ENCODE data around the gene ASTN2. TPM values are rescaled to one million over a fixed set of nuclear protein-coding genes. Genes with fewer than 3 reads are reported as not detected.

The ASTN2 gene
- total RNA-seq, 2 donors from 2014 or later, result 16.8 to 31.3 TPM

- DNase-seq (no peak), ATAC-seq (no peak)
- intact Hi-C loops (cut with DNase I), result no loop called here
Observed at GRCh38 chr9:117145081-117145480, 269.8 kb downstream of the ASTN2 start.

GRCh38 chr9:117138231-117138630 is 276.6 kb downstream of the ASTN2 start:
- ATAC-seq, result no peak
- intact Hi-C loops (cut with DNase I), result no loop called here
- DNase-seq, result no peak

GRCh38 chr9:117136461-117136860 is 278.4 kb downstream of the ASTN2 start:
- DNase-seq, result no peak
- ATAC-seq, result no peak
- intact Hi-C loops (cut with DNase I), result no loop called here

- DNase-seq (no peak), ATAC-seq (no peak)
- intact Hi-C loops (cut with DNase I), result no loop called here
Observed at GRCh38 chr9:117135501-117136098, 279.3 kb downstream of the ASTN2 start.

- intact Hi-C loops (cut with DNase I), result no loop called here
- no peak for ATAC-seq
- no peak for DNase-seq
Observed at GRCh38 chr9:117134826-117135500, 279.9 kb downstream of the ASTN2 start.

- no peak for DNase-seq
- no peak for ATAC-seq
- intact Hi-C loops (cut with DNase I), result no loop called here
Observed at GRCh38 chr9:117126871-117127270, 288.0 kb downstream of the ASTN2 start.

GRCh38 chr9:117125531-117125930 is 289.3 kb downstream of the ASTN2 start:
- intact Hi-C loops (cut with DNase I), result no loop called here
- DNase-seq (no peak), ATAC-seq (no peak)

- intact Hi-C loops (cut with DNase I), result no loop called here
- ATAC-seq (no peak), DNase-seq (no peak)
Observed at GRCh38 chr9:117123729-117124128, 291.1 kb downstream of the ASTN2 start.

- ATAC-seq, result no peak
- intact Hi-C loops (cut with DNase I), result no loop called here
Observed at GRCh38 chr9:117122953-117123352, 291.9 kb downstream of the ASTN2 start.

GRCh38 chr9:117122102-117122501 is 292.8 kb downstream of the ASTN2 start:
- DNase-seq (no peak), ATAC-seq (no peak)
- intact Hi-C loops (cut with DNase I), result no loop called here

More at GRCh38 chr9:117122953-117123352, 291.9 kb downstream of the ASTN2 start:
- no peak for DNase-seq

- ATAC-seq, result no peak
- no peak for DNase-seq
- intact Hi-C loops (cut with DNase I), result no loop called here
Observed at GRCh38 chr9:117121316-117121715, 293.5 kb downstream of the ASTN2 start.

- no peak for DNase-seq
- intact Hi-C loops (cut with DNase I), result no loop called here
- no peak for ATAC-seq
Observed at GRCh38 chr9:117120061-117120460, 294.8 kb downstream of the ASTN2 start.

- no peak for ATAC-seq
Observed at GRCh38 chr9:117116084-117116483, 298.8 kb downstream of the ASTN2 start.

GRCh38 chr9:117114768-117115167 is 300.1 kb downstream of the ASTN2 start:
- intact Hi-C loops (cut with DNase I), result no loop called here
- no peak for ATAC-seq

More at GRCh38 chr9:117116084-117116483, 298.8 kb downstream of the ASTN2 start:
- DNase-seq, result no peak
- intact Hi-C loops (cut with DNase I), result no loop called here

GRCh38 chr9:117104716-117105495 is 310.0 kb downstream of the ASTN2 start:
- intact Hi-C loops (cut with DNase I), result no loop called here
- no peak for DNase-seq
- ATAC-seq, result no peak

More at GRCh38 chr9:117114768-117115167, 300.1 kb downstream of the ASTN2 start:
- DNase-seq, result no peak

GRCh38 chr9:117104206-117104605 is 310.7 kb downstream of the ASTN2 start:
- ATAC-seq (no peak), DNase-seq (no peak)
- intact Hi-C loops (cut with DNase I), result no loop called here

- DNase-seq (no peak), ATAC-seq (no peak)
Observed at GRCh38 chr9:117103438-117104110, 311.3 kb downstream of the ASTN2 start.

GRCh38 chr9:117101008-117101407 is 313.8 kb downstream of the ASTN2 start:
- ATAC-seq (no peak), DNase-seq (no peak)
- intact Hi-C loops (cut with DNase I), result no loop called here

More at GRCh38 chr9:117103438-117104110, 311.3 kb downstream of the ASTN2 start:
- intact Hi-C loops (cut with DNase I), result no loop called here

GRCh38 chr9:117098331-117098730 is 316.5 kb downstream of the ASTN2 start:
- ATAC-seq (no peak), DNase-seq (no peak)
- intact Hi-C loops (cut with DNase I), result no loop called here

- intact Hi-C loops (cut with DNase I), result no loop called here
- DNase-seq (no peak), ATAC-seq (no peak)
Observed at GRCh38 chr9:117097761-117098160, 317.1 kb downstream of the ASTN2 start.

Data from left cardiac atrium (tissue), 4 donors.